Left ventricle myocardium inferior (tissue), 1 donor: ENCODE results near the gene ZBTB45. TPM values are rescaled to one million over a fixed set of nuclear protein-coding genes. Genes with fewer than 3 reads are reported as not detected.
A peak's percentile ranks its signal among the peaks of the same experiment; 100 is the strongest.

Experiments used
- DNase-seq: peaks from one replicate; pipeline ENCODE4 v3.0.0-alpha.2; 2020
- H3K27ac ChIP-seq: fragments of 200-600 bp; replicated peaks from 2 replicates; pipeline ENCODE4 v1.8.0; 2021
- H3K27me3 ChIP-seq: fragments of 200-600 bp; 2 replicates; pipeline ENCODE4 v1.8.0; 2021; ENCODE audit warnings: low read depth
- H3K36me3 ChIP-seq: fragments of 200-600 bp; 2 replicates; pipeline ENCODE4 v1.8.0; 2021
- H3K4me1 ChIP-seq: fragments of 200-600 bp; 2 replicates; pipeline ENCODE4 v1.8.0; 2021
- H3K4me3 ChIP-seq: fragments of 200-600 bp; 2 replicates; pipeline ENCODE4 v1.8.0; 2021; ENCODE audit warnings: mild to moderate bottlenecking, moderate library complexity
- H3K9me3 ChIP-seq: fragments of 200-600 bp; replicated peaks from 2 replicates; pipeline ENCODE4 v1.8.0; 2021
- intact Hi-C: fragments of 100-400 bp; cut with micrococcal nuclease; formaldehyde crosslinking; loops from one replicate; pipeline ENCODE4 v1.11.0; 2022
- total RNA-seq: library from RNA; stranded (reverse); fragmentation: NEBNext Ultra II Directional; extraction: Animal tissue kit (Norgen Biotek cat#: 25700); gene quantifications from one replicate; pipeline ENCODE4 v1.2.1, GENCODE V29; 2021
- TF ChIP-seq, protein P1 (sequence below): fragments of 200-600 bp; IDR thresholded peaks from 2 replicates; pipeline ENCODE4 v1.8.0; 2021; ENCODE audit warnings: antibody characterized with exemption, mild to moderate bottlenecking, borderline replicate concordance
- donor health status: DM: no; HTN: yes; CAD: no; lungs with severe emphysema.

ZBTB45 gene
- total RNA-seq, 1 donor from 2014 or later = 10.2 TPM

GRCh38 chr19:58548859-58549663 is 29.5 kb upstream of the ZBTB45 start:
- Histone ChIP-seq H3K27ac (no peak overlapping the region), H3K4me1 (peaks cover 47% of the 10 kb centered on the region), H3K4me3 (no peak overlapping the region), H3K36me3 (peaks cover 83% of the 10 kb centered on the region), H3K9me3 (no peaks in the 10 kb centered on the region), H3K27me3 (no peaks in the 10 kb centered on the region)
- intact Hi-C loops = no loop called here
- TF ChIP-seq, protein P1, sequence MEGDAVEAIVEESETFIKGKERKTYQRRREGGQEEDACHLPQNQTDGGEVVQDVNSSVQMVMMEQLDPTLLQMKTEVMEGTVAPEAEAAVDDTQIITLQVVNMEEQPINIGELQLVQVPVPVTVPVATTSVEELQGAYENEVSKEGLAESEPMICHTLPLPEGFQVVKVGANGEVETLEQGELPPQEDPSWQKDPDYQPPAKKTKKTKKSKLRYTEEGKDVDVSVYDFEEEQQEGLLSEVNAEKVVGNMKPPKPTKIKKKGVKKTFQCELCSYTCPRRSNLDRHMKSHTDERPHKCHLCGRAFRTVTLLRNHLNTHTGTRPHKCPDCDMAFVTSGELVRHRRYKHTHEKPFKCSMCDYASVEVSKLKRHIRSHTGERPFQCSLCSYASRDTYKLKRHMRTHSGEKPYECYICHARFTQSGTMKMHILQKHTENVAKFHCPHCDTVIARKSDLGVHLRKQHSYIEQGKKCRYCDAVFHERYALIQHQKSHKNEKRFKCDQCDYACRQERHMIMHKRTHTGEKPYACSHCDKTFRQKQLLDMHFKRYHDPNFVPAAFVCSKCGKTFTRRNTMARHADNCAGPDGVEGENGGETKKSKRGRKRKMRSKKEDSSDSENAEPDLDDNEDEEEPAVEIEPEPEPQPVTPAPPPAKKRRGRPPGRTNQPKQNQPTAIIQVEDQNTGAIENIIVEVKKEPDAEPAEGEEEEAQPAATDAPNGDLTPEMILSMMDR = no peak
- DNase-seq = no peak

DNA sequence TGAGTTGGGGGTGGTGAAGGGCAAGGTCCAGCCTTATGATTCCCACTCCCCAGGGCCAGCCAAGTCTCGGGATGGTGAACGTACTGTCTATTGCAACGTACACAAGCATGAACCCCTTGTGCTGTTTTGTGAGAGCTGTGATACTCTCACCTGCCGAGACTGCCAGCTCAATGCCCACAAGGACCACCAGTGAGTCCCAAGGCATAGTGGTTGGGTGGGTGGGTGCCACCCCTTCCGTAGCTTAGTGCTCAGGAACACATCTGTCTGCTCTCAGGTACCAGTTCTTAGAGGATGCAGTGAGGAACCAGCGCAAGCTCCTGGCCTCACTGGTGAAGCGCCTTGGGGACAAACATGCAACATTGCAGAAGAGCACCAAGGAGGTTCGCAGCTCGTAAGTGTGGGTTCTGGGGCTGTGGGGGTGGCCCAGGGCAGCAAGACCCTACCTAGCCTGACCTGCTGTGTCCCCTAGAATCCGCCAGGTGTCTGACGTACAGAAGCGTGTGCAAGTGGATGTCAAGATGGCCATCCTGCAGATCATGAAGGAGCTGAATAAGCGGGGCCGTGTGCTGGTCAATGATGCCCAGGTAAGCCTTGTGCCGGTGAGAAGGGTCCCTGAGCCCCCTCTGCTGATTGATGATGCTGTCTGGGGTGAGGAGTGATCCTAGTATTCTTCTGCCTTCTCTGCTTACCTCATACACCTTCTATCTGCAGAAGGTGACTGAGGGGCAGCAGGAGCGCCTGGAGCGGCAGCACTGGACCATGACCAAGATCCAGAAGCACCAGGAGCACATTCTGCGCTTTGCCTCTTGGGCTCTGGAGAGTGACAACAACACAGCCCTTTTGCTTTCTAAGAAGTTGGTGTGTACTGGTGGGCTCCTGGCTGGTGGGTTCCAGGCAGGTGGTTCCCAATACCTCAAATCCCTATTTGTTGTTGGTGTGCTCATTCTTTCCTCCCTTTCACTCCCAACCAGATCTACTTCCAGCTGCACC is 28.0 kb upstream of the ZBTB45 start:
- no peak for DNase-seq
- Histone ChIP-seq H3K27me3 (no peaks in the 10 kb centered on the region), H3K4me1 (peaks cover 40% of the 10 kb centered on the region), H3K9me3 (no peaks in the 10 kb centered on the region), H3K36me3 (peaks cover 71% of the 10 kb centered on the region), H3K4me3 (no peak overlapping the region), H3K27ac (no peak overlapping the region)
- TF ChIP-seq, protein P1 = no peak
- intact Hi-C loops = no loop called here

- Histone ChIP-seq H3K4me1 (peaks cover 37% of the 10 kb centered on the region), H3K36me3 (peaks cover 55% of the 10 kb centered on the region), H3K9me3 (no peaks in the 10 kb centered on the region), H3K27me3 (no peaks in the 10 kb centered on the region), H3K4me3 (peak overlapping the region; percentile 81), H3K27ac (peak overlapping the region; percentile 97)
- TF ChIP-seq, protein P1 = no peak
- intact Hi-C loops = no loop called here
- no peak for DNase-seq
Measured at GRCh38 chr19:58546019-58546530, 26.5 kb upstream of the ZBTB45 start.

GRCh38 chr19:58545286-58546018 is 25.8 kb upstream of the ZBTB45 start:
- Histone ChIP-seq H3K27me3 (no peaks in the 10 kb centered on the region), H3K4me3 (peak overlapping the region; percentile 81), H3K4me1 (peaks cover 37% of the 10 kb centered on the region), H3K36me3 (peaks cover 49% of the 10 kb centered on the region), H3K9me3 (no peaks in the 10 kb centered on the region), H3K27ac (peak overlapping the region; percentile 97)
- TF ChIP-seq, protein P1 = no peak
- intact Hi-C loops = no loop called here
- DNase-seq = no peak
